Measurements from ENCODE around the gene DIP2A. TPM values are rescaled to one million over a fixed set of nuclear protein-coding genes. Genes with fewer than 3 reads are reported as not detected.

The DIP2A gene
- polyA plus RNA-seq, 1 donor (not counting 4 experiments of a cell fraction or from before 2014, with no cell fraction given) = 41.6 TPM

DNA sequence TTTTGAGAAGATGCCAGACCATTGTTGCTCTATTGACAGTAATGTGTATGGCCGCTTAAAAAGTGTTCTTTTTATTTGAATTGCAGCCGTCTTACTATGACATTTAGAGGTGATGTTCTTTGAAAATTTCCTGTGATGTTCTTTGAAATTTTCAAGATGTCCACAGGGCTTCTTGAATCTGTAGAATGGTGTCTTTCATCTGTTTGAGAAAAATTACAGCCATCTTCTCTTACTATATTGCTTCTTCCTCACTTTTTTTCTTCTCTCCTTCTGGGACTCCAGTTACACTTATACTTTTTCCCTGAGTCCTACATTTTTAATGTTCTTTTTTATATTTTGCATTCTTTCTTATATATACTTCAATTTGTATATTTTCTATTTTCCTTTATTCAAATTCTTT lies 57.4 kb downstream of the DIP2A start:
- Histone ChIP-seq H3K4me3 (ENCODE audit: control insufficient read depth in 2 of 3, extremely low read depth in 1 of 3, insufficient read depth in 2 of 3, low read depth in 1 of 3, low read length in 3 of 3) (no peak overlapping the region), H3K36me3 (ENCODE audit: control insufficient read depth in 2 of 2, extremely low read depth in 1 of 2, insufficient read depth in 2 of 2, low read length in 2 of 2) (peaks cover 13 to 21% of the 10 kb centered on the region in 2 experiments), H3K79me2 (ENCODE audit: control insufficient read depth, insufficient read depth, low read length) (peaks cover 14% of the 10 kb centered on the region), H3K9me3 (ENCODE audit: control insufficient read depth, low read depth, low read length) (no peaks in the 10 kb centered on the region), H3K9ac (ENCODE audit: control insufficient read depth, extremely low read depth, insufficient read depth, low read length) (no peak overlapping the region), H2AFZ (ENCODE audit: control insufficient read depth, low read length) (no peak overlapping the region), H4K20me1 (ENCODE audit: control insufficient read depth, extremely low read depth, insufficient read depth, low read length) (no peaks in the 10 kb centered on the region), H3K4me2 (ENCODE audit: control insufficient read depth, extremely low read depth, insufficient read depth, low read depth, low read length) (no peak overlapping the region), H3K27me3 (ENCODE audit: control insufficient read depth, extremely low read depth, insufficient read depth, low read length) (no peaks in the 10 kb centered on the region), H3K9me1 (ENCODE audit: control insufficient read depth, extremely low read depth, insufficient read depth, low read length) (no peaks in the 10 kb centered on the region), H3K4me1 (ENCODE audit: control insufficient read depth, extremely low read depth, insufficient read depth, low read length) (peaks cover 5% of the 10 kb centered on the region), H3K27ac (ENCODE audit: control insufficient read depth, insufficient read depth, low read length) (no peak overlapping the region)
- TF ChIP-seq EZH2 (IDR thresholded peaks at IDR 0.05; ENCODE audit: low read length) = no peak
- TF ChIP-seq, protein P1, sequence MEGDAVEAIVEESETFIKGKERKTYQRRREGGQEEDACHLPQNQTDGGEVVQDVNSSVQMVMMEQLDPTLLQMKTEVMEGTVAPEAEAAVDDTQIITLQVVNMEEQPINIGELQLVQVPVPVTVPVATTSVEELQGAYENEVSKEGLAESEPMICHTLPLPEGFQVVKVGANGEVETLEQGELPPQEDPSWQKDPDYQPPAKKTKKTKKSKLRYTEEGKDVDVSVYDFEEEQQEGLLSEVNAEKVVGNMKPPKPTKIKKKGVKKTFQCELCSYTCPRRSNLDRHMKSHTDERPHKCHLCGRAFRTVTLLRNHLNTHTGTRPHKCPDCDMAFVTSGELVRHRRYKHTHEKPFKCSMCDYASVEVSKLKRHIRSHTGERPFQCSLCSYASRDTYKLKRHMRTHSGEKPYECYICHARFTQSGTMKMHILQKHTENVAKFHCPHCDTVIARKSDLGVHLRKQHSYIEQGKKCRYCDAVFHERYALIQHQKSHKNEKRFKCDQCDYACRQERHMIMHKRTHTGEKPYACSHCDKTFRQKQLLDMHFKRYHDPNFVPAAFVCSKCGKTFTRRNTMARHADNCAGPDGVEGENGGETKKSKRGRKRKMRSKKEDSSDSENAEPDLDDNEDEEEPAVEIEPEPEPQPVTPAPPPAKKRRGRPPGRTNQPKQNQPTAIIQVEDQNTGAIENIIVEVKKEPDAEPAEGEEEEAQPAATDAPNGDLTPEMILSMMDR (optimal IDR thresholded peaks at IDR 0.05 in 1 of 3, IDR thresholded peaks at IDR 0.05 in 1 of 3, conservative IDR thresholded peaks at IDR 0.05 in 1 of 3; ENCODE audit: extremely low read depth in 1 of 3, insufficient read depth in 2 of 3, low read length in 3 of 3) = no peak
- no peak for DNase-seq (ENCODE audit: low read depth, low spot score)
- dilution Hi-C loops (cut with MboI; ENCODE audit: extremely low pct_ligation_motif_present, low sequenced_read_pairs) = no loop called here
- FAIRE-seq = no peak

DNA sequence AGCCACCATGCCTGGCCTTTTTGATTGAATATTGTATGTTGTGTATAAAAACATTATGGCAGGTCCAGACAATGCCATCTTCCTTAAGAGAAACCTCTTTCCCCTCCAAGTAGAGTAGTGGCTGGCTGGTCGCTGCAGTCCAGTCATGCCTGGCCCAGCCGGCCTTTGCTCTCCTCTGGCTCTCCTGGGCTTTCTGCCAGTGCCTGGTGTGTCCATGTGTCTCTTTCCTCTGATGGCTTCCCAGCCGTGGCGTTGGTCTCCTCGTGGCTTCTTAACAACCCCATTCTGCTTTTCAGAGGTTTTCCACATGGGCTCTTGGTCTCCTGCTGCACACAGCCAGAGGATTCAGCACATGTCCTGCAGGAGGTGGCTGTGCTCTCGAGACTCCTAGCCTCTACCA lies 58.7 kb downstream of the DIP2A start:
- peaks cover 10% of the 10 kb centered on the region in 2 experiments for H3K36me3 ChIP-seq (ENCODE audit: control insufficient read depth in 2 of 2, extremely low read depth in 1 of 2, insufficient read depth in 2 of 2, low read length in 2 of 2)
- H2AFZ ChIP-seq (ENCODE audit: control insufficient read depth, low read length) = no peak overlapping the region
- DNase-seq (ENCODE audit: low read depth, low spot score) (no peak), FAIRE-seq (no peak)
- H3K4me2 ChIP-seq (ENCODE audit: control insufficient read depth, extremely low read depth, insufficient read depth, low read depth, low read length) = no peak overlapping the region
- peaks cover 5% of the 10 kb centered on the region for H3K4me1 ChIP-seq (ENCODE audit: control insufficient read depth, extremely low read depth, insufficient read depth, low read length)
- TF ChIP-seq, protein P1 (optimal IDR thresholded peaks at IDR 0.05 in 1 of 3, IDR thresholded peaks at IDR 0.05 in 1 of 3, conservative IDR thresholded peaks at IDR 0.05 in 1 of 3; ENCODE audit: extremely low read depth in 1 of 3, insufficient read depth in 2 of 3, low read length in 3 of 3) = no peak
- TF ChIP-seq EZH2 (IDR thresholded peaks at IDR 0.05; ENCODE audit: low read length) = no peak
- no peak overlapping the region for H3K9ac ChIP-seq (ENCODE audit: control insufficient read depth, extremely low read depth, insufficient read depth, low read length)
- no peak overlapping the region for H3K27ac ChIP-seq (ENCODE audit: control insufficient read depth, insufficient read depth, low read length)
- no peaks in the 10 kb centered on the region for H3K9me3 ChIP-seq (ENCODE audit: control insufficient read depth, low read depth, low read length)
- no peaks in the 10 kb centered on the region for H3K9me1 ChIP-seq (ENCODE audit: control insufficient read depth, extremely low read depth, insufficient read depth, low read length)
- no peaks in the 10 kb centered on the region for H4K20me1 ChIP-seq (ENCODE audit: control insufficient read depth, extremely low read depth, insufficient read depth, low read length)
- H3K4me3 ChIP-seq (ENCODE audit: control insufficient read depth in 2 of 3, extremely low read depth in 1 of 3, insufficient read depth in 2 of 3, low read depth in 1 of 3, low read length in 3 of 3) = no peak overlapping the region
- dilution Hi-C loops (cut with MboI; ENCODE audit: extremely low pct_ligation_motif_present, low sequenced_read_pairs) = no loop called here
- H3K79me2 ChIP-seq (ENCODE audit: control insufficient read depth, insufficient read depth, low read length) = peaks cover 14% of the 10 kb centered on the region
- no peaks in the 10 kb centered on the region for H3K27me3 ChIP-seq (ENCODE audit: control insufficient read depth, extremely low read depth, insufficient read depth, low read length)

Measured in keratinocyte (primary cell).